Thyroid gland (tissue), 4 donors: ENCODE data around the gene MAL. TPM values are rescaled to one million over a fixed set of nuclear protein-coding genes. Genes with fewer than 3 reads are reported as not detected.

Experiments
- DNase-seq, 2 donors: peaks; one replicate each; pipeline ENCODE4 v3.0.0-alpha.2; 2019
- H3K27ac ChIP-seq, 3 donors: fragments of 200-600 bp; sonication (generic); 1 replicate in 2 of 3; 2 replicates in 1 of 3; pipeline ENCODE4 v1.5.1; 2016 to 2019; ENCODE audit warnings: mild to moderate bottlenecking in 1 of 3, moderate library complexity in 1 of 3
- H3K27me3 ChIP-seq: fragments of 200-600 bp; sonication (generic); one replicate; pipeline ENCODE4 v1.5.1; 2019
- H3K36me3 ChIP-seq, 2 donors: fragments of 200-600 bp; sonication (generic); one replicate each; pipeline ENCODE4 v1.5.1; 2016 to 2019
- H3K4me1 ChIP-seq, 2 donors: fragments of 200-600 bp; sonication (generic); one replicate each; pipeline ENCODE4 v1.5.1; 2017 to 2019
- H3K4me3 ChIP-seq, 3 donors: fragments of 200-600 bp; sonication (generic); replicated peaks in 1 of 3; 1 replicate in 2 of 3; 2 replicates in 1 of 3; pipeline ENCODE4 v1.5.1; 2016; ENCODE audit warnings: mild to moderate bottlenecking in 1 of 3
- H3K9me3 ChIP-seq: fragments of 200-600 bp; sonication (generic); one replicate; pipeline ENCODE4 v1.5.1; 2017
- POLR2A ChIP-seq, 2 donors: fragments of 450-650 bp; IDR thresholded peaks; one replicate each; pipeline ENCODE4 v1.6.1; 2017; ENCODE audit warnings: antibody characterized with exemption in 2 of 2, mild to moderate bottlenecking in 2 of 2, moderate library complexity in 1 of 2
- WGBS, 2 donors: methylation state at CpG; one replicate each; pipeline ENCODE4 v1.1.5; 2017; 5-methylcytosine and 5-hydroxymethylcytosine counted together
- intact Hi-C: fragments of 100-400 bp; cut with DNase I; formaldehyde crosslinking; loops from one replicate; pipeline ENCODE4 v1.15.1; 2023
- total RNA-seq, 4 donors: library from RNA; depleted of rRNA; stranded (reverse); fragments of >200 nt; gene quantifications; one replicate each; pipeline ENCODE4 v1.2.3, GENCODE V29; 2016
- TF ChIP-seq, protein P1 (sequence below), 6 experiments: fragments of 200-600 bp in 3 of 6; fragments of 450-650 bp in 3 of 6; sonication (generic) in 3 of 6; IDR thresholded peaks; one replicate each; pipeline ENCODE4 v1.5.1; 2016 to 2019; ENCODE audit warnings: antibody characterized with exemption in 6 of 6, mild to moderate bottlenecking in 2 of 6, inconsistent platforms in 1 of 6, moderate library complexity in 1 of 6

Gene MAL
- total RNA-seq, 4 donors from 2014 or later = 5.6 to 19.3 (median 13.3) TPM

DNA sequence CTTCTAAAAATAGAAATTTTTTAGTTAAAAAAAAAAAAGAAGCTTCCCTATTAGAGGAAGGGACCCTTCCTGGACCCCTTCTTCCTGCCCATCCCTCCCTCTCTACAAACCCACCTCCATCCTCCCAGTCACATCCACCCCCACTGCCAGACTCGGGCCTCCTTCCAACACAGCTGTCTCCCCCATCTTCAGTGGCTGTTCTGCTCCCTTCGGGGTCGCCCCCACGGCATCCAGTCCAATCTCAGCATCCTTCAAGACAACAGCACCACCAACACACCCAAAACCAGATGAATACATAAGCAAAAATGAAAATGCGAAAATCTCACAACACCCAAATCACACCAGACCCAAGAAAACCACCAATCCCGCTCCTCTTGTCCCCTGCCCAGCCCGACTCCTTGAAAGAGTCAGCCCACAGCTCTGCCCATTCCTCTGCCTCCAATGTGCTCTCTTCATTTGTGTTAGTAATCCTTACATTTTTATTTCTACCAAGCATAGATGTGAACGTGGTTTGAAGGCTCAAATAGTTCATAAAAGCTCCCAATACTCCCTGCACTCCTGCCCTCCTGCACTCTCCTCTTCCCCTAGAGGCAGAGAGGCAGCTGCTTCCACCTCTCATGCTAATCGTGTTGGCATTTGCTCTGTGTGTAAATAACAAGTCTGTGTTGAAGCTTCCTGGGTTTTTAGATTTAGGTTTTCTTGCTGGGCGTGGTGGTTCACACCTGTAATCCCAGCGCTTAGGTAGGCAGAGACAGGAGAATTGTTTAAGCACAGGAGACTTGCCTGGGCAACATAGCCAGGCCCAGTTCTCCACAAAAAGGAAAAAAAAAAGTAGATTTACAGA lies 37.0 kb downstream of the MAL start:
- intact Hi-C loops = no loop called here

DNA sequence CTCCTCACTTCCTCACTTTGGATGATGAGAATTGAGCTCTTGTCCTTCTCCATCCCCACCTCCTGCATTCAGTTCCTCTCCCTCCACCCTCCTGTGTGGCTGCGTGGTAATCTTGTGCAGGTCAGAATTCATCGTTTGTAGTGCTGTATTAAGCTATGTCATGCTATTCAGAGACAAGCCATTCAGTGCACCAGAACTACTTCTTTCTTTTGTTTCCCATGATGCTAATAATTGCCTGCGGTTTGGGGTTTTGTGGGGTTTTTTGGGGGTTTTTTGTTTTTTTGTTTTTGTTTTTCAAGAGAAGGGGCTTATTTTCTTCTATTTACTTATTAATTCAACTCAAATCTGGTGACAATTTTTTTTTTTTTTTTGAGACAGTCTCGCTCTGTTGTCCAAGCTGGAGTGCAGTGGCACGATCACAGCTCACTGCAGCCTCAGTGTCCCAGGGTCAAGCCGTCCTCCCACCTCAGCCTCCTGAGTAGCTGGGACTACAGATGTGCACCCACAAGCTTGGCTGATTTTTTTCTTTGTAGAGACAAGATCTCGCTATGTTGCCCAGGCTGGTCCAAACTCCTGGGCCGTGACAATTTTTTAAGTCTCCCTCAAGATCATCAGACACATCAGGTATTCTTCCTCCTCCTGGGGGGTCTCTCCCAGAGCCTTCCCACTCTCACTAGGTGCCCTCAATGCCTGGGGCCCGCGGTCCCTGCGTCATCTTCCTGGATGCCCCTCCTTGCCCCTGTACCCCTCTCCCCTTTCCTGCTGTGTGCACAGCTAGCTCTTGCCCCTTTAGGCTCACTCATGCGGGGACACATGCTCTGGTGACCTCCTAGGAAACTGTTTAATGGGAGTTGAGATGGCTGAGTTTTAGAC lies 37.8 kb downstream of the MAL start:
- no peaks in the 10 kb centered on the region for H3K36me3 ChIP-seq
- intact Hi-C loops = no loop called here
- H3K9me3 ChIP-seq = no peaks in the 10 kb centered on the region
- H3K27ac ChIP-seq = no peak overlapping the region
- 62 to 73% methylated on average over 12 of the region's 12 CpGs for WGBS, 2 donors
- no peak overlapping the region for H3K4me3 ChIP-seq
- no peaks in the 10 kb centered on the region for H3K27me3 ChIP-seq
- peaks cover 10 to 23% of the 10 kb centered on the region in 2 donors for H3K4me1 ChIP-seq
- DNase-seq = peak in 1 of 2 donors; percentile 44
- TF ChIP-seq, protein P1, sequence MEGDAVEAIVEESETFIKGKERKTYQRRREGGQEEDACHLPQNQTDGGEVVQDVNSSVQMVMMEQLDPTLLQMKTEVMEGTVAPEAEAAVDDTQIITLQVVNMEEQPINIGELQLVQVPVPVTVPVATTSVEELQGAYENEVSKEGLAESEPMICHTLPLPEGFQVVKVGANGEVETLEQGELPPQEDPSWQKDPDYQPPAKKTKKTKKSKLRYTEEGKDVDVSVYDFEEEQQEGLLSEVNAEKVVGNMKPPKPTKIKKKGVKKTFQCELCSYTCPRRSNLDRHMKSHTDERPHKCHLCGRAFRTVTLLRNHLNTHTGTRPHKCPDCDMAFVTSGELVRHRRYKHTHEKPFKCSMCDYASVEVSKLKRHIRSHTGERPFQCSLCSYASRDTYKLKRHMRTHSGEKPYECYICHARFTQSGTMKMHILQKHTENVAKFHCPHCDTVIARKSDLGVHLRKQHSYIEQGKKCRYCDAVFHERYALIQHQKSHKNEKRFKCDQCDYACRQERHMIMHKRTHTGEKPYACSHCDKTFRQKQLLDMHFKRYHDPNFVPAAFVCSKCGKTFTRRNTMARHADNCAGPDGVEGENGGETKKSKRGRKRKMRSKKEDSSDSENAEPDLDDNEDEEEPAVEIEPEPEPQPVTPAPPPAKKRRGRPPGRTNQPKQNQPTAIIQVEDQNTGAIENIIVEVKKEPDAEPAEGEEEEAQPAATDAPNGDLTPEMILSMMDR (IDR thresholded peaks at IDR 0.05) = no peak
- no peak for TF ChIP-seq POLR2A (IDR thresholded peaks at IDR 0.05)

More for the DNA sequence above, 37.0 kb downstream of the MAL start:
- Histone ChIP-seq H3K4me1 (peaks cover 15 to 32% of the 10 kb centered on the region in 2 donors), H3K27ac (no peak overlapping the region), H3K4me3 (no peak overlapping the region), H3K9me3 (no peaks in the 10 kb centered on the region), H3K36me3 (no peaks in the 10 kb centered on the region), H3K27me3 (no peaks in the 10 kb centered on the region)
- TF ChIP-seq, protein P1 (IDR thresholded peaks at IDR 0.05) = no peak
- no peak for TF ChIP-seq POLR2A (IDR thresholded peaks at IDR 0.05)
- 69 to 80% methylated on average over 11 of the region's 11 CpGs for WGBS, 2 donors
- no peak for DNase-seq

GRCh38 chr2:95068256-95068655 lies 42.7 kb downstream of the MAL start:
- no peak for TF ChIP-seq POLR2A (IDR thresholded peaks at IDR 0.05)
- TF ChIP-seq, protein P1 (IDR thresholded peaks at IDR 0.05) = no peak
- Histone ChIP-seq H3K27ac (no peak overlapping the region), H3K9me3 (no peaks in the 10 kb centered on the region), H3K4me3 (no peak overlapping the region), H3K36me3 (no peaks in the 10 kb centered on the region), H3K27me3 (no peaks in the 10 kb centered on the region), H3K4me1 (peaks cover 0 to 8% of the 10 kb centered on the region in 2 donors)
- intact Hi-C loops = no loop called here
- 84 to 92% methylated on average over 2 of the region's 2 CpGs for WGBS, 2 donors
- no peak for DNase-seq

DNA sequence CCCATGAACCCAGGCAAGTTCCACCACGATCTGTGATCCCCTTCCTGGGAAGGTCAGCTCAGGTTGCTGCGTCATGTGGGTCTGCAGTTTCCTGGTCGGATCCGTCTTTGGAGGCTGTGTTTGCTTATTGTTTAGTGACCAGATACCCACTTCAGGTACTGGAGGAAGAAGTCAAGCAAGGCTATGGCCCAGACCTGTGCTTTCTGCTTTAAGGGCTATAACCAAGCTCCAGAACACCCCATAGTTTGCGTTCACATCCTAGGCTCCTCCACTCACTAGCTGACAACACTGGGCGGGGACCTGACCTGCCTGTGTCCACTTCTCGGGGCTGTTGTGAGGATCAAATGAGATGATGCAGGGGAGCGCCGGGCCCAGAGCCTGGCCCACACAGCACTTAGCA lies 44.0 kb downstream of the MAL start:
- Histone ChIP-seq H3K27ac (no peak overlapping the region), H3K27me3 (no peaks in the 10 kb centered on the region), H3K4me3 (no peak overlapping the region), H3K4me1 (no peaks in the 10 kb centered on the region), H3K9me3 (no peaks in the 10 kb centered on the region), H3K36me3 (no peaks in the 10 kb centered on the region)
- no peak for TF ChIP-seq POLR2A (IDR thresholded peaks at IDR 0.05)
- WGBS, 2 donors = 79 to 83% methylated on average over 7 to 9 of the region's 9 CpGs
- intact Hi-C loops = no loop called here
- no peak for DNase-seq

GRCh38 chr2:95071856-95072255 lies 46.3 kb downstream of the MAL start:
- 69 to 79% methylated on average over 4 of the region's 4 CpGs for WGBS, 2 donors
- no peak for TF ChIP-seq POLR2A (IDR thresholded peaks at IDR 0.05)
- TF ChIP-seq, protein P1 (IDR thresholded peaks at IDR 0.05) = no peak
- Histone ChIP-seq H3K27me3 (no peaks in the 10 kb centered on the region), H3K36me3 (no peaks in the 10 kb centered on the region), H3K4me3 (no peak overlapping the region), H3K9me3 (no peaks in the 10 kb centered on the region), H3K4me1 (peaks cover 0 to under 1% of the 10 kb centered on the region in 2 donors), H3K27ac (no peak overlapping the region)
- no peak for DNase-seq
- intact Hi-C loops = no loop called here
